Nephron progenitor cell (in vitro differentiated cells): Measurements from ENCODE around the gene IST1.

Source experiments
- DNase-seq: peaks from one replicate; pipeline ENCODE4 v3.0.0; 2021
- H3K27ac Mint-ChIP-seq: 2 replicates; pipeline ENCODE4 v1.8.0; 2021; ENCODE audit warnings: mild to moderate bottlenecking, moderate library complexity, mixed read lengths
- H3K27me3 Mint-ChIP-seq: 2 replicates; pipeline ENCODE4 v1.8.0; 2021; ENCODE audit warnings: mild to moderate bottlenecking, low read depth, mixed read lengths; ENCODE audit not compliant: poor library complexity
- H3K36me3 Mint-ChIP-seq: 2 replicates; pipeline ENCODE4 v1.8.0; 2021; ENCODE audit warnings: low read depth, mixed read lengths
- H3K4me1 Mint-ChIP-seq: 2 replicates; pipeline ENCODE4 v1.8.0; 2021; ENCODE audit warnings: mixed read lengths
- H3K4me3 Mint-ChIP-seq: 2 replicates; pipeline ENCODE4 v1.8.0; 2021; ENCODE audit warnings: mild to moderate bottlenecking, moderate library complexity, mixed read lengths
- H3K9me3 Mint-ChIP-seq: 2 replicates; pipeline ENCODE4 v1.8.0; 2021; ENCODE audit warnings: mild to moderate bottlenecking, moderate library complexity, mixed read lengths
- CTCF ChIP-seq: fragments of 200-600 bp; sonication (generic); IDR thresholded peaks from 2 replicates; pipeline ENCODE4 v1.5.0; 2021; ENCODE audit warnings: antibody characterized with exemption

IST1 gene

GRCh38 chr16:71952825-71953224 lies 57.5 kb downstream of the IST1 start:
- peak overlapping the region; percentile 39 for H3K27ac Mint-ChIP-seq
- H3K4me3 Mint-ChIP-seq = no peak overlapping the region
- no peaks in the 10 kb centered on the region for H3K9me3 Mint-ChIP-seq
- no peaks in the 10 kb centered on the region for H3K36me3 Mint-ChIP-seq
- no peaks in the 10 kb centered on the region for H3K4me1 Mint-ChIP-seq
- H3K27me3 Mint-ChIP-seq = peaks cover 5% of the 10 kb centered on the region
- no peak for DNase-seq
- no peak for TF ChIP-seq CTCF

GRCh38 chr16:71954180-71954579 lies 58.8 kb downstream of the IST1 start:
- DNase-seq = no peak
- no peaks in the 10 kb centered on the region for H3K9me3 Mint-ChIP-seq
- H3K4me3 Mint-ChIP-seq = no peak overlapping the region
- H3K27ac Mint-ChIP-seq = no peak overlapping the region
- H3K27me3 Mint-ChIP-seq = peaks cover 12% of the 10 kb centered on the region
- no peak for TF ChIP-seq CTCF
- H3K36me3 Mint-ChIP-seq = no peaks in the 10 kb centered on the region
- H3K4me1 Mint-ChIP-seq = no peaks in the 10 kb centered on the region

- Mint-ChIP-seq H3K27me3 (peaks cover 13% of the 10 kb centered on the region), H3K36me3 (no peaks in the 10 kb centered on the region), H3K4me1 (no peaks in the 10 kb centered on the region), H3K9me3 (no peaks in the 10 kb centered on the region), H3K4me3 (no peak overlapping the region), H3K27ac (peak overlapping the region; percentile 80)
- no peak for DNase-seq
- no peak for TF ChIP-seq CTCF
Measured at GRCh38 chr16:71954699-71955195, 59.4 kb downstream of the IST1 start.

- no peak for TF ChIP-seq CTCF
- Mint-ChIP-seq H3K4me1 (peaks cover 11% of the 10 kb centered on the region), H3K27me3 (peaks cover 13% of the 10 kb centered on the region), H3K36me3 (no peaks in the 10 kb centered on the region), H3K4me3 (no peak overlapping the region), H3K9me3 (no peaks in the 10 kb centered on the region), H3K27ac (no peak overlapping the region)
- DNase-seq = no peak
Measured at GRCh38 chr16:71956486-71956885, 61.2 kb downstream of the IST1 start.

- no peak overlapping the region for H3K27ac Mint-ChIP-seq
- peak; percentile 85 for DNase-seq
- peaks cover 20% of the 10 kb centered on the region for H3K4me1 Mint-ChIP-seq
- H3K36me3 Mint-ChIP-seq = no peaks in the 10 kb centered on the region
- TF ChIP-seq CTCF = peak; percentile 73
- H3K9me3 Mint-ChIP-seq = no peaks in the 10 kb centered on the region
- H3K4me3 Mint-ChIP-seq = no peak overlapping the region
- peaks cover 8% of the 10 kb centered on the region for H3K27me3 Mint-ChIP-seq
Measured at GRCh38 chr16:71961066-71962039, 66.0 kb downstream of the IST1 start.
